ENCODE results near the gene CA11.

Gene CA11

DNA sequence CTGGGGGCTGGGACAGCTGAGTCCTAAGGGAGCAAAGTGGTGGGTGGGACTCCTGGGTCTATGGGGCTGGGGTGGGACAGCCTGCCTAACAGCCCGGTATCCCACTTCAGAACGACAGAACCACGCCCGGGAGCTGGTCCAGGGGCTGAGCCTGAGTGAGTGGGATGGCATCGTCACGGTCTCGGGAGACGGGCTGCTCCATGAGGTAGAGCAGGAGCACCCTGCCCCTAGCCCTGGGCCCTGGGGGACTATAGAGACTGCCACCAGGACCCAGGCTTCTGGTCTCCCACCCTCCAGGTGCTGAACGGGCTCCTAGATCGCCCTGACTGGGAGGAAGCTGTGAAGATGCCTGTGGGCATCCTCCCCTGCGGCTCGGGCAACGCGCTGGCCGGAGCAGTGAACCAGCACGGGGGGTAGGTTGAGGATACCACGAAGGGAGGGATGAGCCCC is 18.1 kb downstream of the CA11 start:
- DNase-seq = no peak

DNA sequence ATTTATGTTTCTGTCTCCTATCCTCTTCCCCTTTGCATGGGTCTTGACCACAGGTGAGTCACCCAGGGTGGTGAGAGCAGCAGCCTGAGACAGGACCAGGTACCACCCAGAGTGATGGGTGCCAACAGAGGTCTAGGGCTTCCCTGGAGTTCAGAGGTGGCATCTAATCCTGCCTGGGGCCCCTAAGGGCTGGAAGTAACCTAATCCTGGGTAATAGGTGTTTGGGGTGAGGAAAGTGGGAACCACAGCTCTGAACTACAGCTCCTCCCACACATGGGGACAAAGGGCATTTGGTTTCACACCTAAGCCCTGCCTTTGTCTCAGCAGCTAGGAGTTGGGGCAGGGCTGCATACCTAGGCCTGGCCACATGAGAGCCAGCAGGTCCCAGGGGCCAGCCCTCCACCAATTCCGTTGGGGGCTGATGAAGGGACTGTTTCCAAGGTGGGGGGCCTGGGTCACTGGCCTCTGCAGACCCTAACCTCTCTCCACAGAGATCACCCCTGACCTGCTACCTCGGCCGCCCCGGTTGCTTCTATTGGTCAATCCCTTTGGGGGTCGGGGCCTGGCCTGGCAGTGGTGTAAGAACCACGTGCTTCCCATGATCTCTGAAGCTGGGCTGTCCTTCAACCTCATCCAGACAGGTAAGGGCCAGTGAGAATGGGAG is 18.7 kb downstream of the CA11 start:
- no peak for DNase-seq

DNA sequence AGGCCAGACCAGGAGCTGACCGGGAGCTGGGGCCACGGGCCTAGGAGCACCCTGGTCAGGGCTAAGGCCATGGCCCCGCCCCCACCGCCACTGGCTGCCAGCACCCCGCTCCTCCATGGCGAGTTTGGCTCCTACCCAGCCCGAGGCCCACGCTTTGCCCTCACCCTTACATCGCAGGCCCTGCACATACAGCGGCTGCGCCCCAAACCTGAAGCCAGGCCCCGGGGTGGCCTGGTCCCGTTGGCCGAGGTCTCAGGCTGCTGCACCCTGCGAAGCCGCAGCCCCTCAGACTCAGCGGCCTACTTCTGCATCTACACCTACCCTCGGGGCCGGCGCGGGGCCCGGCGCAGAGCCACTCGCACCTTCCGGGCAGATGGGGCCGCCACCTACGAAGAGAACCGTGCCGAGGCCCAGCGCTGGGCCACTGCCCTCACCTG is 20.1 kb downstream of the CA11 start:
- DNase-seq = no peak

DNA sequence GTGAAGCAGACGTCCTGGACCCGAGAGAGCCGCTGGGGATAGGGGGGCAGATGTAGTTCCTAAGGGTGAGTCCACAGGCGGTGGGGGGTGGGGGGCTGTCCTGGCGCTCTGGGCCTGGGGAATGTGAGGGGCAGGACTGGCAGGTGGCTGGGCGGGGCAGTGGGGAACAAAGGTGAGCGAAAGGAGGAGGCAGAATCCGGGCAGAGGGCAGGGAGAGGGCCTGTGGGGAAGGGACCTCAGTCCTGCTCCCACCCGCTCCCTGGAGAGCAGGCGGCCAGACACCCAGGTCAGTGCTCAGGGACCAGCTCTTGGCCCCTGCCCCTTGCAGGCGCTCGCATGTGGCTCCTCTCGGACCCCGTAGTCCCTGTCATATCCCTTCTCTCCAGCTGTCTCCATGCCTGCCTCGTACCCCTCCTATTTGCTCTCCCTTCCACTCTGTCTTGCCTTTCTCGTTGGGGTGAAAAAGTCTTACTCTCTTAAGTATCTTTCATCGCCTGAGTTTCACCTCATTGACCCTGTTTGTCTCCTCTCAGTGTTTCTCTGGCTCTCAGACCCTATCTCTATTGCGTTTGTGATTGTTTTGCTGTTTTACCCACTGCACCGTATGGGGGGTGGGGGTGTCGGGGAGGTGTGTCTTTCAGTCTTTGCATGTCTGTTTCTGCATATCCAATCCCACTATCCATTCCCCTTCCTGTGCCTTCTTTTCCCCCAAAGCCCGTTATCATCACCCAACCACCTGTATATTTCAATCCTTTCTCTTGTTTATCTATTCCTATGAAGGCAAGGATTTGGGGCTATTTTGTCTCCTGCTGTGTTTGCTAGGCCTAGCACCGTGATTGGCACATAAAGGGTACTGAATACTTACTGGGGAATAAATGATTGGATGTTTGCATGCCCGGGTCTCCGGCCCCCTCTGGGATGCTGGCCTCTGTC is 20.9 kb downstream of the CA11 start:
- no peak for DNase-seq

DNA sequence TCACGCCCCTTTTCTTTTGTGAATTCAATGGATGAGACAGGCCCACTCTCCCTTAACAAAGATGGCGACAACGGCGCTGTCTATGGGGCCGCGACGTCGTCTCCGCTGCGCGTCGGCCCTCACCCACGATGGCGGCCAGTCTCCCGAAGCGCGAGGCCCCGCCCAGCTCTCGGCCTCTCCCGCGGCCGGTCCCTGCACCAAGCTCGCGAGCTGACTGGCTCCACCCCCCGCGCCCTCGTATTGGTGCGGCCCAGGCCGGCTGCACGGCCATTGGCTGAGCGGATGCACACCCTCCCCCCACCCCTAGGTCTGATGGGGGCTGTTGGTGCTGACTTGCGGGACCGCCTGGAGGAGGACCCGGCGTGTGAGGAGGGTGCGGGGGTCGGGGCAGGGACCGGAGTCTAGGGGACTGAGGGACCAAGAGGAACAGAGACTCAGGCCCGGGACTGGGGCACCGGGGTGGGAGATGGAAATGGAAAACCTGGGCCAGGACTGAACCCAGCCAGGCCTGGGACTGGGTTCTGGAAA is 21.9 kb downstream of the CA11 start:
- DNase-seq = peak; percentile 55

DNA sequence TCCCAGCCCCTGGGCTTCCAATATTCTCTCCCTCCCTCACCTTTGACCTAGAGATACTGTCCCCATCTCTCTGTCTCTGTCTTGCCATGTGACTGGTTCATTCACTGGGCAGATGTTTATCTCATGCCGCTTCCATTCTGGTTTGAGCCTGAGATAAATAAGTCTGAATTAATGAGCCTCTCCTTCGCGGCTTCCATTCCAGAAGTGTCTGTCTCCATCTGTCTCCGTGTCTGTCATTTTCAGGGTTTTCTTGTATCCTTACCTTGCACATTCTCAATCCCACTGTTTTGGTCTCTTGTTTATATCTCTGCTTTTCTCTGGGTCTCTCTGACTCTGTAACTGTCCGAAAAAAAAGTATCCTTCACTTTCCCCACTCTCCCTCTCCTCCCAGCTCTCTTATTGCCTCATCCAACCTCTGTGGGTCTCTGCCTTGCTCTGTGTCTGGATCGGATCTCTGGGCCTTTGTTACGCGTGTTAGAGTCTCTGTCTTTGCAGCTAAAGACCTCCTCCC is 22.4 kb downstream of the CA11 start:
- DNase-seq = no peak

DNA sequence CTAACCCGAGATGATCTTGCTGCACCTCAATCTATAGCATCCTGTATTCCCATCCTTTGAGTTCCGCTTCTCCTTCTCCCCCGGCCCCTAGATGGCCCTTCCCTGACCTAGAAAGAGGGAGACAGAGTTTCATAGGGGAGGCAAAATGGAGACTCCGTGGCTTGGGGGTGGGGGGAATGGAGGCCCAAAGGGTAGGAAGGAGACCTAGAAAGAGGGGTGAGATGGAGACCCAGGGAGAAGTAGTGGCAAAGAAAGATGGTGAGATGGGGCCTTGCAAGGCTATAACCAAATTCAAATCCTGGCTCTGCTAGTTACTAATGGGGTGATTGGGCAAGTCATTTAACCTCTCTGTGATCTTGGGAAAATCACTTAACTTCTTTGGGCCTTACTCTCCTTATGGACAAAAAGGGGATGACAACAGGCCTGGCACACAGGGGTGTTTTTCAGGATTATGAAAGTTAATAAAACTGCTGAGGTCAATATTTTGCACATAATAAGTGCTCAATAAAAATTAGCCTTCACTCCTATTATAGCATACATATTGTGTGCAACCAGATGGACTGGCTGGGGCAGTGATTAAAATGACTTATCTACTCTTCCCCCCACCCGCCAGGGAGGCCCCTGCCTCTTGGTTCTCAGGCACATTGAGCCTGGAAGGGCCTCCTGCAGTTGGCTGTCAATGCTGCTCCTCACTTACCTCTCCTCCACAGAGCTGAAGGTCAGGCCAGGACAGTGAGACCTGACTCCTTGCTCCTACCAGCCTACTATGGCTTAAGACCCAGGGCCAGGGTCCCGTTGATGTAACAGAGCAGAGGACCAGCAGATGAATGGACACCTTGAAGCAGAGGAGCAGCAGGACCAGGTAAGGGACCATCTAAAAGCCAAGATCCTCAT is 26.0 kb downstream of the CA11 start:
- DNase-seq = no peak

DNA sequence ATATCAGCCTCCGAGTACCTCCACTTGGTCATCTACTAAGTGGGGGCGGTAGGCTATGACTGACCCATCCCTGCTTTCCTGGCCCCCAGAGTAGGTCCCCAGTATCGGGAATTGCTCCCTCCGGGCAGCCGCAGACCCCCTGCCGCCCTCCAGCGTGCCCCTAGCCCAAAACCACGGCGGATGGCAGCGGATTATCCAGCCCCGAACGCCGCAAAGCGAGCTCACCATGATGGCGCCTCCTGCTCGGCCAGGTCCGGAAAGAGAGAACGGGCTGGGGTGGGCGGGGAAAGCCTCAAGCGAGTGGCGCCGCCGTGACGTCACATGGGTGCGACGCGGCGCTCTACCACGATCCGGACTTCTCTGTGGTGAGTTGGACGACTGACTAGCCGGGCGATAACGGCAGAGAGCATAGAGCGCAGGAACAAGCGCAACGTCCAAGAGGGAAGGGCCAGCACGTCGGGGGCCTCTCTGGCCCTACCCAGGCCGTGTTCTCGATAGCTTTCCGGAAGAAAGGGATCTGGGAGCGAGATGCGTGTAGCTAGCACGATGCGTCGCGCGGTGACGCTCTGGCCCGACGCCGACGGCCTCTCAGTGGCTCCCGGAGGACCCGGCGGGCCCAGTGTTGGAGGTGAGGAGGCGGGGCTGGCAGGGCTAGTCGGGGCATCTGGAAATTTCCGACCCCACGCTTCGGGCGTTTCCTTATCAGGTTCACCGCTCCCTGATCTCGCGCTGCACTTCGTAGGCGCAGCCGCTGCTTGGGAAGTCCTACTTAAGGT is 26.9 kb downstream of the CA11 start, which contains the start of the genes RPL18 and SPHK2:
TSS of gene RPL18 (minus strand) at position 263 of the 776 bp plus-strand sequence. CDS start at position 228, 35 bp downstream.
TSS of gene SPHK2 (plus strand) at position 591 of the 776 bp plus-strand sequence. CDS start 1,009 bp downstream, outside the sequence.
- DNase-seq = peak; percentile 63

DNA sequence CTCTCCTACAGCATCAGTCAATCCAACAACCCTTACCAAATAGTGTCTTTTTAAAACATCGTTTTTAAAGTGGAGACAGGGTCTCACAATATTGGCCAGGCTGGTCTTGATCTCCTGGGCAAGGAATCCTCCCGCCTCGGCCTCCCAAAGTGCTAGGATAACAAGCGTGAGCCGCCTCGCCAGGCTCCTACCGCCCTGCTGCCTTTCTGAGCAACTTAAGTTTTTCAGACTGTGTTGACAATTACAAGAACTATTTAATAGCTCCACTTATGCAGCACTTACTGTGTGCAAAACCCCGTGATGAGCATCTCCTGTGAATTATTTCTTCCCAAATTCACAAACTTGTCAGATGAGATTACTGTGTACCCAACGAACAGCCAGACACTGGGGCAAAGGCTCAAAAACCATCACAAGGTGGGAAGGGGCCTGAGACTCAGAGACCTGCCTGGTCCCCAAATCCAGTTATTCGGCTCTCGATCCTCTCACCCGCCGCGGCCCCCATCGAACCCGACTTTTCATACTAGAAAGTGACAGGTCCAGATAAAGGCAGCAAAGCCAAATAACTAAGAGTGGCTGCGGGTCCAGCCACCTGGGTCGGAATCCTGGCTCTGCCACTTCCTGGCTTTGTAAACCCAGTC is 27.6 kb downstream of the CA11 start:
- DNase-seq = no peak

DNA sequence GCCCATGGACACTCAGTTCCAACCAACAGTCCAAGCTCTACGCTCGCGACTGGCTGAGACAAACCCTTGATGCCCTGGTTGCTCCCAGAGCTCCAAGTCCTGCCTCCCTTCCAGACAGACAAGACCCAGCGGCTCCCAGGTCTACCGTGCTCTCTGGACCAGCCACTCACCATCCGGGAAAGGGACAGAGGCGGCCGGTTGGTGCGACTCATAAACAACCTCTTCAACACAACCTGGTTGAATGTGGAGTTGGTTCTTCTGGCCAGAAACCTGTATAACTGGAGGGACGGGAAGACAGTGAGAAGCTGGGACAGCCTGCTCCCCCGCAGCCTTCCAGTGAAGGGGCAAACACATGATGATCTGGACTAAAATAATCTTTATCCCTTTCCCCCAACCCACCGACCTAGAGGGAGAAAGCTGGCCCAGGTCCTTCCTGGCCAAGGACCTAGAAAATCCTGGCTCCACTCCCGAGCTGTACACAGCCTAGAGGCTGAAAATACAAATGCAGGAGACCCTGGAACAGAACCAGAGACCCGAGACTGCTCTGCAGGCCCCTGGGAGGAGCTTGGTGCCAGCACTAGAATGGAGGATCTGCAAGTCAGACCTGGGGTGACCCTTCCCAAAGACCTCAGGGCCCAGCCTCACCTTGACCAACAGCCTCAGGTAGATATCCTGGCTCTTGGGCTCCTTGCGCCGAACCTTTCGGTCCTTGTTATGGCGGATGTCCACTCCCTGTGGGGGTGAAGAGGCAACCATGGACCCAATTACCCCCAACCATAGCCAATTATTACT is 28.6 kb downstream of the CA11 start:
- DNase-seq = no peak

DNA sequence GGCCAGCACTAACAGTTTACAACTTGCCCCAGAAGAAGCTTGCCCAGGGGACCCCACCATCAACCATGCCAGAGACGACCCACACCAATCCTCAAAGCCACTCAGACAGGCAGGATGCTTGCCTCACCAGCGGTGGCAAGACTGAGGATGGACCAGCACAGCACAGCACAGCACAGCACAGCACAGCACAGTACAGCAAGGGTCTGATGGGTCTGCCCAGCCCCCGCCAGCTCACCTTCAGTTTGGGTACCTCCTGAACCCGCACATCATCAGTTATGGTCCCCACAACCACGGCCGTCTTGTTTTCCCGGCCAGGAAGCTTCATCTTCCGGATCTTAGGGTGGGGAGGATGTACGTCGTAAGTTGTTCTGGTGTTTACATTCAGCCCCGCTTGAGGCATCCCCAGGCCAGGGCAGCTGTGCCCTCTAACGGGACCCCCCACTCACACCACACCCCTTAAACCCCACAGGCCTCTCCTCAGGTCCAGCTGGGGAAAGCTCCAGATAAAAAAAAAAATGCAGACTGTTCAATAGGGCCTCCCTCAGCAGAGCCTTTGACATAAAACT is 29.4 kb downstream of the CA11 start:
- DNase-seq = no peak

DNA sequence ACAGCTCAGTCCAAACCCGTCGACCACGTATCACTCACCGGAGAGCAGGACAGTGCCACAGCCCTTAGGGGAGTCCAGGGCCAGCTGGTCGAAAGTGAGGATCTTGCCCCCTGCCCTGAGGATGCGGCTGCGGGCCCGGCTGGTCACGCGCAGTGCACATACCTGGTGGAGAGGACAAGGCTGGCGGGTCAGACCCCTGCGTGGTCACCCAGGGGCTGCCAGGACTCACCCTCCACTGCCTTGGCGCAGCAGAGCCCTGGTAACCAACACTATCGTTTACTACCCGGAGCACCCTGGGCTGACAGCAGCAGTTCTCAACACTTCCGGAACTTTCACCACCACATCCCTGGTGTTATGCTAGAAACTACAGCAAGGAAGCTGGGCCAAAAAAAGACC is 29.9 kb downstream of the CA11 start:
- DNase-seq = no peak

DNA sequence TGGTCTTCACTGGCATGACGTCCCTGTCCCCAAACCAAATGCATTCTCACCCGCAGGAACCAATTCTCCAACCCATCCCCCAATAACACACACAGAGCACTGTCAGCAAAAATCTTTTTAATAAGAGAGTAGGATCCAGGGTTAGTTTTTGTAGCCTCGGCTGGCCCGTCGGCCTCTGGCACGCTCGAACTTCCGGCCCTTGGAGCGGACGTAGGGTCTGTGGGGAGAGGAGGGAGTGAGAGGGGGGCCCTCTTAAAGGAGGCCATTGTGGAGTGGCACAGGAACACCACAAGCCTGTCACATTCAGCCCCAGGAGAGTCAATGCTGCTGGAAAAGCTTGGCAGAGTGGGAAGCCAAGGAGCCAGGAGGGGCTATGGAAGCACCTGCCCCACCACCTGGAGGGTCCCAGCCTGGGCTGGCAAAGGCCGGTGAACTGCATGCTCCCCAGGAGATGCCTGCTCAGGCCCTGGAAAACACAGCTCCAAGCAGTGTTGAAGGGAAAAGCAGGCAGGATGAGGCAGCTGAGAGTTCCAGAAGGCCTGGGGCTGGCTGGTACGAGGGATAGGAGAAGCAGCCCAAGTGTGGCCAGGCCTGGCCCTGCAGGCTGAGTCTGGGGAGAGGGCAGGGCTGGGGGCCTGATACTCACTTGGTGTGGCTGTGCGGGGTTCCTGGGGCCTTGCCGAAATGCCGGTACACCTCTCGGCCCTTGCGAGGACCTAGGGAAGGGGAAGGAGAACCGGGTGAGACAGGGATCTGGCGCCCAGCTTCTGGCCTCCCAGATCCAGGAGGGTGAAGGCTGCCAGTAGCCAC is 30.6 kb downstream of the CA11 start:
- no peak for DNase-seq

DNA sequence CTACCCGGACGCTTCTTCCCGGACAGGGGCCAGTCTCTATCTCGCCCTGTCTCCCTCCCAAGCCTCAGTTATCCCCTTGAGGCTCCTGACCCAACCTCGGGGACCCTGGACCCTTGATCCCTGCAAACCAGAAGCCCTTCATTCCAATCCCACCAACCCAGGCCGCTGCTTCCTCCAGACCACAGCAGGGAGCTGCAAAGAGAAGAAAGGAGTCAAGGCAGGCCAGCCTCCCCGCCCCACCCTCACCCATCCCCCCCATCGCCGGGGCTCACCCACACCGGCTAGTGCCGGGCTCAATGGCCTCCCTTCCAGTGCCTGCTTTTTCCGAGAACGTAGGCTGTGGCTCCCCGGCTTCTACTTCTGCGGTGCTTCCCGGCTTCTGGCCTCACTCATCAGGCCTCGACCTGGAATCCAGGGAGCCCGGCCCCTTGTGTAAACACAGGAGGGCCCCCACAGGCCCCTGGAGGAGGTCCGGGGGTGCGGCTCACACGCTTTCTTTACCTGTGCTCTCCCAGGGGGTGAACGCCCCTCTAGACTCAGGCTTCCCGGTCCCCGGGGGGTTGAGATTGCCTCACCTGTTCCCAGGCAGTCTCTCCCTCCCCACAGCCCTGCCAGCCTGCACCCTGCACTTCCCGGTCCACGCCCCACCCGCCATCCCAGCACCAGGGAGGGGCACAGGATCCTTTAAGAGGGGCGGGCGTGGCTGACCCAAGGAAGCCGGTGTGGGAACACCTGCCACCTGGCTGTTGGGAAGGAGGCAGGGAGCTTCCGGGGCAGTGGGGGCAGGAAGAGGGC is 31.4 kb downstream of the CA11 start, which contains the start of gene FAM83E:
TSS of gene FAM83E (minus strand) at position 641 of the 795 bp plus-strand sequence. CDS start 1,704 bp downstream, outside the sequence.
- no peak for DNase-seq

DNA sequence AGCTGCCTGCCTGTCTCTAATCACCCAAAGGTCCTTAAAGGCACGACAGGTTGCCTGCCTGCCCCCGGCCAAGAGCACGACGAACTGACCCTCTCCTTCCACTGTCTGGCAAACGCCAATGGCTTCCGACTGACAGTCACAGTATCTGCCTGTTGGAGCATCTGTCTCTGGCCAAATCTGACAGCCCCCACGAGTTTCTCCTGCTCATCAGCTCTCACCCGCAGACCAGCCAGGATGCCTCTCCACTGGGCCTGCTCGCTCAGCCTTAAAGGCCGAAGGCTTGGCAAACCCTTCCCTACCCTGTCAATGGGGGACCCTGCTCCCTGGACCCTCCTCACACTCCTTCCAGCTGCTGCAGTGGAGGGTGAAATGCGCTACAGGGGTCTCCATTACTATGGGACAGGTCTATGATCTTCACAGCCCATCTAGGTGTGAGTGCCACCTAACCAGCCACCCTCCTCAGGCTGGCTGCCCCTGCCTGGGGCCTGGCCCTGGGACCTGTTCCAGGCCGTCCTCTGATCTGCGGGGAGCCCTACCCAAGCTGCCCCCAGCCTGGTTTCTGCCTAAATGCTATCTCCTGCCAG is 32.0 kb downstream of the CA11 start:
- DNase-seq = no peak

DNA sequence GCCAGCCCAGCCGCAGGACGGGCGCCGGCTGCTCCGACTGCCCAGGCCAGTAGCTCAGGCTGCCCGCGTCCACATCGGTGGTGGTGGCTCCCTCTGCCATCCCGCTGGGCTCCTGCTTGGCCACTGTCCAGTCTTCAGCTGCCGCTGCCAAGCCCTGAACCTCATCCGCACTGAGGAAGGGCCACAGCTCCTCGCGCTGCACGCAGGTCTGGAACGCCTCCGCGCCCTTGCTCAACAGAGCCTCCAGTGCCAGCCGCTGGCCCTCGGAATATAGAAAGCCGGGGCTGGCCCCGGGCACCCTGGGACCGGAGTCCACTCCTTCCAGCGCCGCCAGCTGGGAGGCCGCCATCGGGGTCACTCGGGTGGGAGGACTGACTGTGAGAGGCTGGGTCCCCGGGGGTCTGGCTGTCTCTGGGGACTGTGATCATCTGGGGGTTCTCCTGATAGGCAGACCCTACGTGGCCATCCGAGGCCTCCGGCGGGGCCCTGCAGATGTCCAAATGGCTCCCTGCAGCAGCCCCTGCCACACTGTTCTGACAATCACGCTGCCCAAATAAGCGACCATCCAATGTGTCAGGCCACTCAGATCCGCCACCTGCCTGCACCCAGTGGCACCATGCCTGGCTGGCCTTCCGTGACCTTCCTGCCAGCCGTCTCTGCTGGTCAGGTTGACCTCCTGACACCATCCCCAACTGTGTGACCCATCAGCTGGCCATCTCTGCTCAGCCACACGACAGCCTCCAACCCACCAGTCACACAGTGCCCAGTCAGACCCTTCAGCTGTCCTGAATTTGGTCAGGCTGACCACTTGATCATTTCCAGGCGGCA is 32.7 kb downstream of the CA11 start:
- DNase-seq = no peak
